ENCODE measurements around the gene KIF5C.

The KIF5C gene

GRCh38 chr2:149056541-149057255 is 181.7 kb downstream of the KIF5C start:
- H3K4me3 ChIP-seq (ENCODE audit: low read length): no peak overlapping the region
- DNase-seq (ENCODE audit: low read depth, low spot score): no peak

- DNase-seq (ENCODE audit: low read depth, low spot score): no peak
- no peak overlapping the region for H3K4me3 ChIP-seq (ENCODE audit: low read length)
Measured at GRCh38 chr2:149057401-149057800, 182.4 kb downstream of the KIF5C start.

GRCh38 chr2:149058936-149059335 is 183.9 kb downstream of the KIF5C start:
- no peak for DNase-seq (ENCODE audit: low read depth, low spot score)

GRCh38 chr2:149059822-149060221 is 184.8 kb downstream of the KIF5C start:
- no peak overlapping the region for H3K4me3 ChIP-seq (ENCODE audit: low read length)
- no peak for DNase-seq (ENCODE audit: low read depth, low spot score)

More at GRCh38 chr2:149058936-149059335, 183.9 kb downstream of the KIF5C start:
- no peak overlapping the region for H3K4me3 ChIP-seq (ENCODE audit: low read length)

GRCh38 chr2:149061133-149061745 is 186.2 kb downstream of the KIF5C start:
- DNase-seq (ENCODE audit: low read depth, low spot score): no peak
- no peak overlapping the region for H3K4me3 ChIP-seq (ENCODE audit: low read length)

- DNase-seq (ENCODE audit: low read depth, low spot score): no peak
- H3K4me3 ChIP-seq (ENCODE audit: low read length): no peak overlapping the region
Measured at GRCh38 chr2:149062531-149062930, 187.5 kb downstream of the KIF5C start.

GRCh38 chr2:149063177-149063576 is 188.2 kb downstream of the KIF5C start:
- H3K4me3 ChIP-seq (ENCODE audit: low read length): no peak overlapping the region
- no peak for DNase-seq (ENCODE audit: low read depth, low spot score)

GRCh38 chr2:149064365-149064841 is 189.4 kb downstream of the KIF5C start:
- DNase-seq (ENCODE audit: low read depth, low spot score): no peak
- no peak overlapping the region for H3K4me3 ChIP-seq (ENCODE audit: low read length)

- H3K4me3 ChIP-seq (ENCODE audit: low read length): no peak overlapping the region
- DNase-seq (ENCODE audit: low read depth, low spot score): no peak
Measured at GRCh38 chr2:149064856-149065630, 190.0 kb downstream of the KIF5C start.

GRCh38 chr2:149068225-149068995 is 193.4 kb downstream of the KIF5C start:
- H3K4me3 ChIP-seq (ENCODE audit: low read length): no peak overlapping the region

GRCh38 chr2:149068996-149069888 is 194.2 kb downstream of the KIF5C start:
- H3K4me3 ChIP-seq (ENCODE audit: low read length): no peak overlapping the region
- DNase-seq (ENCODE audit: low read depth, low spot score): peak; percentile 83

More at GRCh38 chr2:149068225-149068995, 193.4 kb downstream of the KIF5C start:
- no peak for DNase-seq (ENCODE audit: low read depth, low spot score)

GRCh38 chr2:149070681-149071320 is 195.8 kb downstream of the KIF5C start:
- H3K4me3 ChIP-seq (ENCODE audit: low read length): no peak overlapping the region
- DNase-seq (ENCODE audit: low read depth, low spot score): no peak

GRCh38 chr2:149075105-149075504 is 200.1 kb downstream of the KIF5C start:
- no peak for DNase-seq (ENCODE audit: low read depth, low spot score)
- no peak overlapping the region for H3K4me3 ChIP-seq (ENCODE audit: low read length)

GRCh38 chr2:149075853-149076252 is 200.8 kb downstream of the KIF5C start:
- H3K4me3 ChIP-seq (ENCODE audit: low read length): no peak overlapping the region
- no peak for DNase-seq (ENCODE audit: low read depth, low spot score)
